ENCODE data around the gene PARD6A. TPM values are rescaled to one million over a fixed set of nuclear protein-coding genes. Genes with fewer than 3 reads are reported as not detected.

Gene PARD6A
- total RNA-seq, 1 donor from 2014 or later, result 15.9 TPM

GRCh38 chr16:67648764-67649407 lies 11.9 kb upstream of the PARD6A start:
- H3K4me3 ChIP-seq (ENCODE audit: low read depth, low read length), result no peak overlapping the region
- TF ChIP-seq CTCF (conservative IDR thresholded peaks at IDR 0.05; ENCODE audit: low read depth, low read length), result no peak
- DNase-seq (ENCODE audit: low read depth), result no peak

- TF ChIP-seq CTCF (conservative IDR thresholded peaks at IDR 0.05; ENCODE audit: low read depth, low read length), result no peak
- DNase-seq (ENCODE audit: low read depth), result no peak
- H3K4me3 ChIP-seq (ENCODE audit: low read depth, low read length), result no peak overlapping the region
Observed at GRCh38 chr16:67649494-67649931, 11.2 kb upstream of the PARD6A start.

DNA sequence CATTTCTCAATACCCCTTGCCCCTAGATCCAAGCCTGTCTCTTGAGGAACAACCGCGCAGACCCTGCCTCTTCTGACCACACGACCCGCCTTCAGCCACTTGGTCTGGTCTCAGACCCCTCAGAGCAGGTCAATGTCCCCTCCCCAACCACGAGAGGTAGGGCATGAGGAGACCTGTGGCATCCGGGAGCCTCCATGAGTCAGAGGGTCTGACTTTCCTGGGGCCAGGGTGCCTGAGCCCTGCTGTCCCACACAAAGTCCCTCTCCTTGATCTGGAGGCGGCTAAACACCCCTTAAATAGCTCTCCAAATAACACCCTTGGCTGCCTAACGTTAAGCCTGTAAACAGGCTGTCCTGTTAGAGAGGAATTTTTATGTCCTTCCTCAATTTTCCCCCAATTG lies 10.7 kb upstream of the PARD6A start:
- TF ChIP-seq CTCF (conservative IDR thresholded peaks at IDR 0.05; ENCODE audit: low read depth, low read length), result no peak
- DNase-seq (ENCODE audit: low read depth), result no peak
- H3K4me3 ChIP-seq (ENCODE audit: low read depth, low read length), result no peak overlapping the region

- TF ChIP-seq CTCF (conservative IDR thresholded peaks at IDR 0.05; ENCODE audit: low read depth, low read length), result no peak
- no peak for DNase-seq (ENCODE audit: low read depth)
- H3K4me3 ChIP-seq (ENCODE audit: low read depth, low read length), result no peak overlapping the region
Observed at GRCh38 chr16:67651039-67651438, 9.7 kb upstream of the PARD6A start.

DNA sequence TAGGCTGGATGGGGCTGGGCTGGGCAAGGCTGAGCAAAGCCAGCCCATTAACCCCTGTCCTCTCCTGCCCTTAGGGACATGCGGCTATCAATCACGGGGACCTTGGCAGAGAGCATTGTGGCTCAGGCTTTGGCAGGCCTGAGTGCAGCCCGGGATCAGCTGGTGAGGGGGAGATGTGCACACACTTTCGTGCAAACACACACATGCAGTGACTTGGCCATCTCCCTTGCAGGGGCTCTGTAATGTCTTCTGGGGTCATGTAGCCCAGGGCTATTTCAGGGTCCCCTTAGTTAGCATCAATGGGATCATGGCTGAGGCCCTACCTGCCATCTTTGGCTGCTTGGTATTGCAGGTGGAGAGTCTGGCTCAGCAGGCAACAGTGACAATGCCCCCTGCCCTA lies 8.9 kb upstream of the PARD6A start:
- DNase-seq (ENCODE audit: low read depth), result no peak

GRCh38 chr16:67652578-67653127 lies 8.1 kb upstream of the PARD6A start:
- peak overlapping the region; percentile 33 for H3K4me3 ChIP-seq (ENCODE audit: low read depth, low read length)
- no peak for TF ChIP-seq CTCF (conservative IDR thresholded peaks at IDR 0.05; ENCODE audit: low read depth, low read length)
- DNase-seq (ENCODE audit: low read depth), result no peak

More for the DNA sequence above, 8.9 kb upstream of the PARD6A start:
- TF ChIP-seq CTCF (conservative IDR thresholded peaks at IDR 0.05; ENCODE audit: low read depth, low read length), result no peak
- H3K4me3 ChIP-seq (ENCODE audit: low read depth, low read length), result no peak overlapping the region

Measured in epithelial cell of proximal tubule (primary cell).